Mesendoderm (in vitro differentiated cells): Measurements from ENCODE around the gene DNAJC8.

Experiments used
- DNase-seq: peaks from one replicate; pipeline ENCODE4 v3.0.0; 2013
- H2AK5ac ChIP-seq: 2 replicates; pipeline ENCODE4 v1.6.1; 2013; ENCODE audit warnings: low read length, inconsistent platforms
- H2BK120ac ChIP-seq: 2 replicates; pipeline ENCODE4 v1.6.1; 2013; ENCODE audit warnings: low read depth, mild to moderate bottlenecking, low read length, moderate library complexity, mixed read lengths
- H2BK15ac ChIP-seq: replicated peaks from 2 replicates; pipeline ENCODE4 v1.6.1; 2013; ENCODE audit warnings: low read depth, mild to moderate bottlenecking, moderate library complexity
- H2BK5ac ChIP-seq: 2 replicates; pipeline ENCODE4 v1.6.1; 2013; ENCODE audit warnings: low read length, inconsistent platforms
- H3K18ac ChIP-seq: 2 replicates; pipeline ENCODE4 v1.6.1; 2013; ENCODE audit warnings: mild to moderate bottlenecking, low read length, mixed read lengths
- H3K23ac ChIP-seq: one replicate; pipeline ENCODE4 v1.6.1; 2013; ENCODE audit warnings: low read length
- H3K27ac ChIP-seq: 2 replicates; pipeline ENCODE4 v1.5.1; 2013; ENCODE audit warnings: low read depth, mild to moderate bottlenecking, inconsistent platforms, low read length, moderate library complexity
- H3K27me3 ChIP-seq: 2 replicates; pipeline ENCODE4 v1.6.1; 2013; ENCODE audit warnings: low read length, control low read depth, mild to moderate bottlenecking, inconsistent platforms; ENCODE audit not compliant: insufficient read depth, poor library complexity
- H3K36me3 ChIP-seq: 2 replicates; pipeline ENCODE4 v1.6.1; 2013; ENCODE audit warnings: low read length, inconsistent platforms; ENCODE audit not compliant: control insufficient read depth, insufficient read depth
- H3K4ac ChIP-seq: one replicate; pipeline ENCODE4 v1.6.1; 2013; ENCODE audit warnings: low read depth, mild to moderate bottlenecking, low read length, moderate library complexity
- H3K4me1 ChIP-seq: 2 replicates; pipeline ENCODE4 v1.6.1; 2013; ENCODE audit warnings: low read depth, low read length, inconsistent platforms; ENCODE audit not compliant: control insufficient read depth
- H3K4me2 ChIP-seq: 2 replicates; pipeline ENCODE4 v1.6.1; 2013; ENCODE audit warnings: low read length
- H3K4me3 ChIP-seq: 2 replicates; pipeline ENCODE4 v1.5.1; 2013; ENCODE audit warnings: mild to moderate bottlenecking, low read length
- H3K56ac ChIP-seq: one replicate; pipeline ENCODE4 v1.6.1; 2013; ENCODE audit warnings: low read length
- H3K79me1 ChIP-seq: 2 replicates; pipeline ENCODE4 v1.6.1; 2013; ENCODE audit warnings: low read length, inconsistent platforms
- H3K79me2 ChIP-seq: 2 replicates; pipeline ENCODE4 v1.6.1; 2013; ENCODE audit warnings: mild to moderate bottlenecking, low read length; ENCODE audit not compliant: control insufficient read depth, insufficient read depth
- H3K9ac ChIP-seq: 2 replicates; pipeline ENCODE4 v1.6.1; 2013; ENCODE audit warnings: low read length, inconsistent platforms
- H4K5ac ChIP-seq: one replicate; pipeline ENCODE4 v1.6.1; 2013; ENCODE audit warnings: low read length
- H4K8ac ChIP-seq: one replicate; pipeline ENCODE4 v1.6.1; 2013; ENCODE audit warnings: low read depth, mild to moderate bottlenecking, control low read depth, low read length, moderate library complexity
- WGBS: extraction: QIAGEN DNeasy Blood & Tissue Kit; methylation state at CpG from one replicate; pipeline ENCODE4 v1.1.7; 2013; ENCODE audit warnings: low lambda C conversion rate, missing lambda C conversion rate; ENCODE audit not compliant: insufficient coverage; ENCODE audit errors: extremely low coverage; 5-methylcytosine and 5-hydroxymethylcytosine counted together

Gene DNAJC8

GRCh38 chr1:28160782-28161266 lies 72.0 kb downstream of the DNAJC8 start:
- Histone ChIP-seq H2BK120ac (no peak overlapping the region), H4K5ac (no peak overlapping the region), H3K18ac (no peak overlapping the region), H3K4me3 (no peak overlapping the region), H2BK15ac (no peak overlapping the region), H3K79me1 (no peaks in the 10 kb centered on the region), H3K9ac (no peak overlapping the region), H3K4me1 (peaks cover 4% of the 10 kb centered on the region), H3K4me2 (no peak overlapping the region), H3K27ac (no peak overlapping the region), H3K56ac (peak overlapping the region; percentile 34), H3K27me3 (no peaks in the 10 kb centered on the region), H3K23ac (no peak overlapping the region), H2AK5ac (no peak overlapping the region), H3K4ac (no peak overlapping the region), H2BK5ac (no peak overlapping the region), H3K36me3 (no peaks in the 10 kb centered on the region), H3K79me2 (no peaks in the 10 kb centered on the region), H4K8ac (no peak overlapping the region)
- DNase-seq: no peak
- WGBS: no CpG with 5 or more reads among the region's 5 CpGs

- no peak for DNase-seq
- no peaks in the 10 kb centered on the region for H3K27me3 ChIP-seq
- no CpG with 5 or more reads among the region's 7 CpGs for WGBS
These were observed 73.1 kb downstream of the DNAJC8 start for GRCh38 chr1:28159680-28160079.

DNA sequence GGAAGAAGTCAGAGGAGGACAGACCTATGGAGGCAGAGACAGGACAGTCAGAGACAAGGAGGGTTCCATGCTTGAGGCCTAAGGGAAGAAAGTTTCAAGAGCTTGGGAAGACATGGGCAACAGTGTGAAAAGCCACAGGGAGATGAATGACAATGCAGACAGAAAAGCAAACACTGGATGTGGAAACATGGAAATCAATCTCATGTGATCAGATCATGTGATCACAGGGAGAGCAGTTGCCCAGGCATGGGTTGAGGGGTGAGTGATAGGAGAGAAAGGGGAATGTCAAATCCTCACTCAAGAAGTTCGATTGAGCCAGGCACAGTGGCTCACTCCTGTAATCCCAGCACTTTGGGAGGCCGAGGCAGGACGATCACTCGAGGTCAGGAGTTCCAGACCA lies 73.6 kb downstream of the DNAJC8 start:
- Histone ChIP-seq H3K56ac (no peak overlapping the region), H3K4ac (no peak overlapping the region), H3K4me3 (no peak overlapping the region), H3K79me2 (no peaks in the 10 kb centered on the region), H2BK120ac (no peak overlapping the region), H2AK5ac (peak overlapping the region; percentile 58), H2BK5ac (no peak overlapping the region), H4K5ac (no peak overlapping the region), H3K27ac (no peak overlapping the region), H3K4me2 (no peak overlapping the region), H3K27me3 (no peaks in the 10 kb centered on the region), H3K36me3 (no peaks in the 10 kb centered on the region), H2BK15ac (no peak overlapping the region), H3K4me1 (peaks cover 4% of the 10 kb centered on the region), H3K79me1 (no peaks in the 10 kb centered on the region), H3K9ac (no peak overlapping the region), H3K18ac (no peak overlapping the region), H3K23ac (no peak overlapping the region), H4K8ac (no peak overlapping the region)
- WGBS: no CpG with 5 or more reads among the region's 4 CpGs
- DNase-seq: no peak

More at GRCh38 chr1:28159680-28160079, 73.1 kb downstream of the DNAJC8 start:
- Histone ChIP-seq H3K56ac (no peak overlapping the region), H3K9ac (no peak overlapping the region), H3K4me3 (no peak overlapping the region), H3K79me2 (no peaks in the 10 kb centered on the region), H3K36me3 (no peaks in the 10 kb centered on the region), H4K5ac (no peak overlapping the region), H4K8ac (no peak overlapping the region), H2BK15ac (no peak overlapping the region), H2BK120ac (no peak overlapping the region), H3K23ac (no peak overlapping the region), H2AK5ac (no peak overlapping the region), H3K4me1 (peaks cover 4% of the 10 kb centered on the region), H2BK5ac (no peak overlapping the region), H3K4ac (no peak overlapping the region), H3K18ac (no peak overlapping the region), H3K79me1 (no peaks in the 10 kb centered on the region), H3K27ac (no peak overlapping the region), H3K4me2 (no peak overlapping the region)

DNA sequence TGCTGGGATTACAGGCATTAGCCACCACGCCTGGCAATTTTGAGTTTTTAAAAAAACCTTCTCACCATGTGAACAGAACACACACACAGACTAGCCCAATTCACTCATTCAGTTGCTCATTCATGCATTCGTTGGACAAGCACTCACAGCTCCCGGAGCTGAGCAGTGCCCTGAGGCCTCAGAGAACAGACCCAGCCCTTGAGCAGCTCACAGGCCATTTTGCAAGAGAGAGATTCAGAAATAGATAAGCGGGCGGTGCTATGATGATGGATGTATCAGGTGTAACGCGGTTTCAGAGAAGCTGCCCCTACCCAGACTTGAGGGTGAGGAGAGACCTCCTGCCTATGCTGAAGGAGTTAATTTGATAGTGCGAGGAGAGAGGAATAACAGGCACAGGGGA lies 74.9 kb downstream of the DNAJC8 start:
- no peak for DNase-seq
- Histone ChIP-seq H3K56ac (no peak overlapping the region), H2BK15ac (no peak overlapping the region), H3K36me3 (no peaks in the 10 kb centered on the region), H3K4me2 (no peak overlapping the region), H3K4me1 (no peaks in the 10 kb centered on the region), H3K79me1 (no peaks in the 10 kb centered on the region), H3K9ac (no peak overlapping the region), H2BK5ac (no peak overlapping the region), H2AK5ac (no peak overlapping the region), H3K4me3 (no peak overlapping the region), H3K4ac (no peak overlapping the region), H3K18ac (no peak overlapping the region), H3K27ac (no peak overlapping the region), H3K27me3 (no peaks in the 10 kb centered on the region), H3K23ac (no peak overlapping the region), H4K8ac (no peak overlapping the region), H2BK120ac (no peak overlapping the region), H4K5ac (no peak overlapping the region), H3K79me2 (no peaks in the 10 kb centered on the region)
- WGBS: no CpG with 5 or more reads among the region's 8 CpGs

- WGBS: no CpG with 5 or more reads among the region's 4 CpGs
- no peak overlapping the region for H3K23ac ChIP-seq
- no peaks in the 10 kb centered on the region for H3K27me3 ChIP-seq
- no peaks in the 10 kb centered on the region for H3K79me2 ChIP-seq
- no peak overlapping the region for H3K4me3 ChIP-seq
- H2BK15ac ChIP-seq: no peak overlapping the region
- DNase-seq: no peak
- no peak overlapping the region for H3K27ac ChIP-seq
- no peak overlapping the region for H2BK120ac ChIP-seq
- no peak overlapping the region for H3K18ac ChIP-seq
- H3K36me3 ChIP-seq: no peaks in the 10 kb centered on the region
- no peak overlapping the region for H4K8ac ChIP-seq
- H3K79me1 ChIP-seq: no peaks in the 10 kb centered on the region
- H3K4me2 ChIP-seq: no peak overlapping the region
- no peak overlapping the region for H2AK5ac ChIP-seq
- H3K9ac ChIP-seq: no peak overlapping the region
- H4K5ac ChIP-seq: no peak overlapping the region
- H3K4me1 ChIP-seq: no peaks in the 10 kb centered on the region
- no peak overlapping the region for H2BK5ac ChIP-seq
- H3K56ac ChIP-seq: no peak overlapping the region
- no peak overlapping the region for H3K4ac ChIP-seq
These were observed 76.0 kb downstream of the DNAJC8 start for GRCh38 chr1:28156821-28157220.

GRCh38 chr1:28155628-28156027 lies 77.2 kb downstream of the DNAJC8 start:
- no peaks in the 10 kb centered on the region for H3K4me1 ChIP-seq
- H3K4ac ChIP-seq: no peak overlapping the region
- no peaks in the 10 kb centered on the region for H3K27me3 ChIP-seq
- no peak overlapping the region for H4K8ac ChIP-seq
- no peak overlapping the region for H2BK15ac ChIP-seq
- no peak overlapping the region for H2AK5ac ChIP-seq
- no peak overlapping the region for H3K23ac ChIP-seq
- no peak overlapping the region for H3K27ac ChIP-seq
- H3K79me1 ChIP-seq: no peaks in the 10 kb centered on the region
- H3K56ac ChIP-seq: no peak overlapping the region
- no peak overlapping the region for H3K4me3 ChIP-seq
- DNase-seq: no peak
- no peak overlapping the region for H2BK120ac ChIP-seq
- no peaks in the 10 kb centered on the region for H3K36me3 ChIP-seq
- H4K5ac ChIP-seq: no peak overlapping the region
- H2BK5ac ChIP-seq: no peak overlapping the region
- no CpG with 5 or more reads among the region's 4 CpGs for WGBS
- H3K79me2 ChIP-seq: no peaks in the 10 kb centered on the region
- no peak overlapping the region for H3K9ac ChIP-seq
- no peak overlapping the region for H3K18ac ChIP-seq
- no peak overlapping the region for H3K4me2 ChIP-seq
